GM18873 (cell line): Measurements from ENCODE around the gene CFAP97D2.
"Not testable (repeated sequence)": the region's sequence is repeated elsewhere in the genome, so short reads cannot be mapped to it uniquely, and the experiment has no call there.

Experiments
- ATAC-seq: cut with Tn5 transposase; IDR thresholded peaks from one replicate; pipeline ENCODE4 v1.9.1; 2021; ENCODE audit warnings: mild to moderate bottlenecking, moderate library complexity, moderate number of reproducible peaks; ENCODE audit not compliant: unreplicated experiment, low FRiP score

Gene CFAP97D2

GRCh38 chr13:114142640-114143490, 36.2 kb upstream of the CFAP97D2 start:
- no peak for ATAC-seq

DNA sequence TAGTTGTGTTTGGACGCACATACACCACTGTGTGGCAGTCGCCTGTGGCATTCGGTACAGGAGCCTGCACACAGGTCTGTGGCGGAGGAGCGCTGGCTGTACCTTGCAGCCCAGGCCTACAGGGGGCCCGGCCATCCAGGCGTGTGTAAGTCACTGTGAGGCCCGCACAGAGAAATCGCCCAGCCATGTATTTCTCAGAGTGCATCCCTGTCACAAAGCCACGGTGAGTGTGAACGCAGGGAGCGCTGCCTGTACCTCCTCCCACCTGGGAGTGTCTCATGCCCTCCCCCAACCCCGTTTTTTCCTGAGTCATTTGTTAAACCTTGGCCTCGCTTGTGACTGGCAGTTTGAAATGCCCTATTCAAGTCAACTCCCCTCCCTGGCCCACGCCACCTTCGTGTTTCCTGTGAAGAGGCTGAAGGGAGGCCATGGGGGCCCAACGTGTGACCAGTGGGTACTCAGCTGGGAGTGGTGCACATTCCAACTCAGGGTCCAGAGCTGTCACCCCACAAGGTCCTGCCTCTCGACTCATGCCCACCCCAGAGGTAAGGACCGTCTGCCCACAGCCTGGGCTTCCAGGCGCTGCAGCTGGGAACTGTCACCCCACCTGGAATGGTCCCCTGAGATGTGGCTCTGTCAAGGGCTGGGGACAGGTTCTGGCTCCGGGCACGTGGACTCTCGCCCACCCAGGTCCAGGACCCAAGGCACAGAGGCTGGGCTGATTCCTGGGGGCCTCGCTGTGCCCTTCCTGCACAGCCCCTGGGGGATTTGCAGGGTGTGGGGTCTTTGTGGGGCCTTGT, 35.1 kb upstream of the CFAP97D2 start:
- ATAC-seq, result no peak

DNA sequence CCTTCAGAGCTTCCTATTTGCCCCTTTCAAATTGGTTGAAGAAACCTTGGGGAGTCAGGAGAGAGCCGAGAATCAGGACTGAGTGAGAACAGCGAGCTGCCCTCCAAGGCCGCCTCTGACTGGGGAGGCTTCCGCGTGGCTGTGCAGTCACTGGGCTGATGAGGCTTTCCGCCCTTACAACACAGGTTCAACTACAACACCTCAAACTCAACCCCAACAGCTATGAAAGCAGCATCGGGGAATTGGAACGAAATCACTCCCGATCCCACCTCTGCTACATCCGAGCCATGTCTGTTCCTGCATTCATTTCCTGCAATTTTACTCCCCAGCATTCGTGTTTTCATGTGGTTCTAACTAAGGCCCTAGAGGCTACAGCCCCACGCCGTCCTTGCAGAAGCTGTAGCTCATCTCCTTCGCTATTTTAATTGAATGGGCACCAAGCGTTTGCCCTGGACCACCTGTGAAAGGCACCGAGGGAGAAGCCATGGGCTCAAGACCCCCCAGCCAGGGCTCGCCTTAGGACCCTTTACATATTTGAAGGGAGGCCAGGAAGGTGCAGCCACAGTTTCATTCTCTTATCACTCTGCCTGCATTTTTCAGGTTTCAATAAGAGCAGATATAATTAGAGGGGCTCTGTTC, 34.3 kb upstream of the CFAP97D2 start:
- no peak for ATAC-seq

DNA sequence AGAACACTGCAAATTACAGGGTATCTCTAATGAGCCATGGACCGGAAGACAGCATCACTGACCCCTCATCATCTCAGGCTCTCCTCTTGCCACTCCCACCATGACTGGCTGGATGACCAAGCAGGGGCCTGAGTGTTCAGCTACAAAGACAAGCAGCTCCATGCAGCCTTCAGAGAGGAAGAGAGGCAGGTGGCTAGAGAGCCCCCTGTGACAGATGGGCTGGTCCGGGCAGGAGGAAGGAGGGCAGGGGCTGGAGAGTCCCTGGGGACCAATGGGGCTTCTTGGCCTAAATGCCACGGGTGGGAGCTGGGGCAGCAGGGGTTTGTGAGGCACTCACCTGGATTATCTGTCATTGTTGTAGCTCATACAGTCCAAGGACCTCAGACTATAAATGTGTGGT, 33.8 kb upstream of the CFAP97D2 start:
- no peak for ATAC-seq

DNA sequence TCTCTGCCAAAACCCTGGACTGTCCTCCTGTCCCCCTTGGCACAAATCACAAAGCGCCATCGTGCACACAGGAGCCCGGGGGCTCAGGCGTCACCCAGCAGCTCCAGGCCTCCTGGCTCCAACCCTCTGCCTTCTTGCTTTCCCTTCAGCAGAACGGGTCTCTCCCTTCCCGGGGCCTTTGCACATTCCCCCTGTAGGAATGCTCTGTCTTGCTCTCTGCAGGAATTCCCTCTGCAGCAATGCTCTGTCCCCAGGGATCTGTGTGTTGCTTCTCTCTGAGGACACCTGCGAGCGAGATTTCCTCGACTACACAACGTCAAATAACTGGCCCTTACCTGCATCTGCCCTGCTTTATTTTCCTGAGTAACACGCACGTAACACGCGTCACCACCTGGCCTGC, 33.3 kb upstream of the CFAP97D2 start:
- ATAC-seq, result no peak

- no peak for ATAC-seq
Measured at GRCh38 chr13:114146173-114146572, 32.9 kb upstream of the CFAP97D2 start.

DNA sequence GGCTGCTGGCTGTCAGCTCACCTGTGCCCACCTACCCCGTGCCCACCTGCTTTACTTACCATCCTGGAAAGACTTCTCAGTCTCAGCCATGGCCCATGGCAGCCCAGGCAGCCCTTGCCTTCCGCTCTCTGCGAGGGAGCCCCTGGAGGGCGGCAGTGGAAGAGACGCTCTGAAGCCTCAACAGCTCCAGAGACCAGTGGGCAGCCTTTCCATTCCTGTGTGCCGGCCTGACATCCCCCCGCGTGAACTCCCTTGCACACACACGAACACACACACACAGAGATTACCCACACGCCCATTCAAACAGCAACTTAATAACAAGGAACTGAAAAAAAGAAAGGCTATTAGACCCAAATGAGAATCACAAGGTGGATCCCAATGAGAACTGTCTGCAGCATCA, 32.4 kb upstream of the CFAP97D2 start:
- no peak for ATAC-seq

DNA sequence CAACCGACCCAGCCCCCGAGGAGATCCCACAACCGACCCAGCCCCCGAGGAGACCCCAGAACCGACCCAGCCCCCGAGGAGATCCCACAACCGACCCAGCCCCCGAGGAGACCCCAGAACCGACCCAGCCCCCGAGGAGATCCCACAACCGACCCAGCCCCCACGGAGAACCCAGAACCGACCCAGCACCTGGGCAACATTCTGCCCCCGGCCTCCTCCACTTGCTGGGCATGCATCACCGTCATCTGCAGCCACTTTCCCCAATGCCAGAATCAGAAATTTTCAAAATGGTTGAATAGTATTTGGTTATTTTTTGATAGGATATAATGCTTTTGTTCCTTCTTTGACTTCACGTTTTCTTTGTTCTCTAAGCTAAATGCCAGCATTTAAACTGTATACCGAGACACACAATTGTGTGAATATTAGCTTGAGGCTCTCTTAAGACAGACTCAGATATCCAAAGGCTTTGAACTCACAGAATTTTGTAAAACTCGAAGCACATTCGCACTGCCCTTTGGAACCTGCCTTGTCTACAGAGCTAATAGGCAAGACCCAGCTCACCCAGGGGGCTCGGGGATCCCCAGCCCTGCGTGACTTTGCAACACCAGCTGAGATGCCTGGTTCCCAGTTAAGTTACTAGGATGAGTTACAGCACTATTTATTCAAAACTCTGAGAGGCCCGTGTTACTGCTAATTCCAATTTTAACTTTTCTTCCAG, 31.1 kb upstream of the CFAP97D2 start:
- ATAC-seq, result no peak

DNA sequence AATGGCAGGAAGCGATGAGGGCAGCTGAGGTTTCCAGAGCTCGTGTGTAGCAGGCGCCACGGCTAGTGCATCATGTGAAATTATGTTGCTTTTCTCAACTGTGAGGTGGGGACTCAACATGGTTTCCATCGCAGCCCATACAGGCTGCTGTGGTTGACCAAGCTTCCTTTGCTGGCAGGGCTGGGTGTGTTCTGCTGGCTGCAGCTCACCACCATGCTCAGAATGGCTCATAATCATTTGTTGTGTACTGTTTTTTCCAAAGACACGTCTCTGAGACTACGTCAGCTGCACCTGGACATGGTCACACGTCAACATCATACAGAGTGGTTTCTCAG, 30.6 kb upstream of the CFAP97D2 start:
- ATAC-seq, result peak; percentile 87

GRCh38 chr13:114148886-114149285, 30.2 kb upstream of the CFAP97D2 start:
- ATAC-seq, result not testable (repeated sequence)

DNA sequence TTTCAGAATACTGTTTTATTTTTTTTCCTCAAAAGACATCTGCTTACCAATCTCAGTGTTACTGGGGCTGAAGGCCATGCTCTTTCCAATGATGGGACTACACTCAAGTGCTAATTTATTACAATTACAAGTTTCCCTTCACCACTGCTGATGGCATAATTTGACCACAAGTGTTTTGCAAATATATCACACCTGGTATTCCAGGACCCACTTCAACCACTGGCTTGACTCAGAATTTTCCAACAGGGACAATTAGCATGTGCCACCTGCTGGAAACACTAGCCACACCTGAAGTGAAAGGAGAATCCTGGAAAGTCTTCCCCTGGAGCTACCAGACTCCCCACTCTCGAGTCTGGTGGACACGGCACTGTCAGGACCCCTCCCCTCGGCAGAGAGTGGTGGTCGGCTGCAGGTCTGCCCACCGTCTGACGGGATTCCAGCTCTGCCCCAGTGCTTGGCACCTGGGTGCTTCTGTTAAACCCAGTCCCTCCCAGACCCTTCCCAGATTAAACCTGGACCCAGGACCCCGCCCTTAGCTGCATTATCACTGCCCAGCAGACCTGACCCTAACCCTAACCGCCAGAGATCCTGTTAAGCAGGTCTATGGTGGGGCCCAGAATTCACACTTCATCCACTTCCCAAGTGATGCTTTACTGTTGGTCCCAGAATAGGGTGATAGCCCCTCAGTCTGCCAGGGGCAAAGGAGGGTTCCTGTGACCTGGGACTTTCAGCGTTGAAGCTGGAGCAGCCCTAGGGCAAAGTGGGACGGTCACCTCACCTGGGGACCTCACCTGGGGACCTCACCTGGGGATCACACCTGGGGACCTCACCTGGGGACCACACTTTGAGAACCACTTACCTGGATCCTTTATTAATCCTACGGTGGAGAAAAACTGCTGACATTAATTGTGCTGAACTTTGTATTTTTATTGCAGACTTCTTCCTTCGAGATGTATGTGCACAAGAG, 29.0 kb upstream of the CFAP97D2 start:
- ATAC-seq, result no peak

GRCh38 chr13:114151031-114151430, 28.0 kb upstream of the CFAP97D2 start:
- no peak for ATAC-seq

DNA sequence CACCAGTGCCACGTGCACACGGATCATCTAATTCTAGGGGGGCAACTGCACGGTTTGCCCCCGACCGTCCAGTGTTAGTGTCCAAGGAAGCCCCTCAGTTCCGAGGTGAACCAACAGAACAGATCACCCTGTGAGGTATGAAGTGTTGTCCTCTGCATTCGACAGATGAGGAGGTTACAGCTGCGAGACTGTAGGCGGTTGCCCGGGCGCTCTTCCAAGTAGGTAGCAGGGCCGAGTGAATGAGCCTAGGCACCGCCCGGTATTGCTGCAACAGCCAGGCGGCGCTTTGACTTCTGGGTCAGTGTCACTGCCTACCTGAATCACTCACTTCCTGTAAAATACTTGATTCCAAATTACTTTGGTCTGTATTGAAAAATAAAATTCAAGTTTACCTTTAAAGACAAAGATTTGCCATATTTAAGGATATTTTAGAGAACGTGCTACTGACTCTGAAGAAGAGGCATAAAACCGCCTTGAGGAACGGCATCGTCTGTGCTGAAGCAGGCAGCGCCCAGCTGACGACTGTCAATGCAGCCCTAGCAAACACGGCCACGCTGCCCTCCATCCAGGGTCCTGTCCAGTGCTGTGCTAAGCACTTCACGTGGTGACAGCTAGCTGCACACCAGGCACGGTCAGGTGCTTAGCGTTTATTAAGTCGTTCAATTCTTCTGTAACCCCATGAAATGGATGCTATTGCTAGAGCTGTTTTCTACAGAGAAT, 27.3 kb upstream of the CFAP97D2 start:
- no peak for ATAC-seq

DNA sequence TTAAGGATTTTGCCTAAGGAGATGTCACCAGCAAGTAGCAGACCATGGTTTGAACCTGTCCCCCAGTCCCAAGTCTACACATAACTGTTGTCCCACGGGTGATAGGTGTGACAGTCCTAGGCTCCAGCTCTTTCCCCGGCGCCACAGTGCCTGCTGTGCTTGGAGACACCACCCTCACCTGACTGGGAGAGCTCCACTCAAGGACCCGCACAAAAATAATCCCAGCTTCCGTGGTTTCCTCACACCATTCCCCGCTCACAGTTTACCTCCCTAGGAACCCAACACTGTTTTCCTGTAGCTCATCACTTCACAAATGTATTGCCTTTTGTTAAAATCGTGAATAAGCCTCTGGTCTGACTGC, 26.8 kb upstream of the CFAP97D2 start:
- ATAC-seq, result no peak

DNA sequence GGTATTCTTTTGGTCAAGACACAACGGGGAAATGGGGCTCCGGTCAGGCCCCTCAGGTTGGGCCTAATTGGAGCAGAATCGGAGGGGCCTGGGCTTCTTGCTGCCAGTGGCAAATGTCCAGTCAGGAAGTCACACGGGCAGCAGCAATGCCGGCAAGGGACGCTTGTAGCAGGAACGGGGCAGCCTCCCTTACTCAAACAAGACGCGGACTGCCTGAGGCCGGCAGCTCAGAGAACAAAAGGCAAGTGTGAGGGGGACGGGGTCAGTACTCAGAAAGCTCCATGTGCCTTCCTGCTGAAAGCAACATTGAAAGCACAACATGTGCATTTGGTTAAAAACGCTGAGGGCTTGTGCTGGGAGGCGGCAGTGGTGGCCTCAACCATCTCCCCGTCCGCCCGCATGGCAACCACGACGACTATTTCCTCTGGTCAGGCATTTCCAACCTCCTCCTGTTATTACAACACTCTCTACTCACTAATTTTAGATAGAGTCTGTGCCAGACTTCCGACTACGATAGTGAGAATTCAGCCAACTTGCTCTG, 26.2 kb upstream of the CFAP97D2 start:
- ATAC-seq, result no peak

DNA sequence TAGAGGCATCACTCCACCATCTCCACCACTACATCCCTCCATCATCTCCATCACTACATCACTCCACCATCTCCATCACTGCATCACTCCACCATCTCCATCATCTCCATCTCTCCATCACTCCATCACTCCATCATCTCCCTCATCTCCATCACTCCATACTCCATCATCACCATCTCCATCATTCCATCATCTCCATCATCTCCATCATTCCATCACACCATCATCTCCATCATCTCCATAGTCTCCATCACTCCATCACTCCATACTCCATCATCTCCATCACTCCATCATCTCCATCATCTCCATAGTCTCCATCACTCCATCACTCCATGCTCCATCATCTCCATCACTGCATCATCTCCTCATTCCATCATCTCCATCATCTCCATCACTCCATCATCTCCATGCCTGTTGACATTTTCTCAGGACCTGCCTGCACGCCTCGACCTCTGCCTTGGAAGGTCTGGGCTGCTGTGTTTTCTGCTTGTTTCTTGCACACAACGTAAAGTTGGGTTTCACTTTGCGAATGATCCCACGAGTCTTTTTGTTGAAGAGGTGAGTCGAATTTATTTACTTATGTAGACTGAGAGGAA, 25.5 kb upstream of the CFAP97D2 start:
- no peak for ATAC-seq

DNA sequence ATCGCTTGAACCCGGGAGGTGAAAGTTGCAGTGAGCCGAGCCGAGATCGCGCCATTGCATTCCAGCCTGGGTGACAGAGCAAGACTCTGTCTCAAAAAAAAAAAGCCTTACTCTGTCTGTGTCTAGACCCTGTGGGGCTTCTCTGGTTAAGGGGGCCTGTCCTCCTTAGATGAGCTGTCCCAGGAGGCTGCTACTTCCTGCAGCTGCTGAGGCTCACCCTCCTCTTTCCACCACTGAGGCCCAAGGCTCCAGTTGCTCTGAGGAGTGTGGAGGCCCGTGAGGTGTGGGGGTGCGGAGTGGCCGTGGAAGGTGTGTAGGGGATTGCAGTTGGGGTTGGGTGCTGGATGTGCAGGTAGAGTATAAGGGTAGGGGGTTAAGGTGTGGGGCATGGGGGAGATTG, 24.6 kb upstream of the CFAP97D2 start:
- no peak for ATAC-seq

GRCh38 chr13:114155320-114155719, 23.7 kb upstream of the CFAP97D2 start:
- no peak for ATAC-seq
